HepG2 (cell line): ENCODE measurements around the gene MYO16.

Experiments used
- CBX1 ChIP-seq: IDR thresholded peaks from one replicate; pipeline ENCODE4 v1.6.1; 2016; ENCODE audit warnings: antibody characterized with exemption, low read depth
- EZH2 ChIP-seq: conservative IDR thresholded peaks from 2 replicates; pipeline ENCODE4 v1.6.1; 2012; ENCODE audit warnings: mild to moderate bottlenecking, low read depth, low read length, moderate library complexity
- HIVEP1 ChIP-seq: sonication (generic); formaldehyde crosslinking; IDR thresholded peaks from 2 replicates; pipeline ENCODE4 v1.4.0; 2020; ENCODE audit warnings: mild to moderate bottlenecking, missing genetic modification reagents
- KAT7 ChIP-seq: IDR thresholded peaks from 2 replicates; pipeline ENCODE4 v1.6.1; 2018; ENCODE audit warnings: borderline replicate concordance, missing compliant biosample characterization
- MAZ ChIP-seq, 2 experiments: sonication (generic) in 1 of 2; formaldehyde crosslinking in 1 of 2; IDR thresholded peaks; 2 replicates each; pipeline versions ENCODE4 v1.5.0 to v1.6.1; 2012 to 2020; ENCODE audit warnings: low read depth in 2 of 2, mild to moderate bottlenecking in 2 of 2, borderline replicate concordance in 1 of 2, improper control_type of control experiment in 1 of 2, low read length in 1 of 2, missing genetic modification reagents in 1 of 2, moderate library complexity in 1 of 2
- POGZ ChIP-seq: sonication (generic); formaldehyde crosslinking; IDR thresholded peaks from 2 replicates; pipeline ENCODE4 v1.4.0; 2020; ENCODE audit warnings: mild to moderate bottlenecking, missing genetic modification reagents
- RELA ChIP-seq: sonication (generic); formaldehyde crosslinking; IDR thresholded peaks from 2 replicates; pipeline ENCODE4 v1.4.0; 2020; ENCODE audit warnings: missing genetic modification reagents
- SRF ChIP-seq: IDR thresholded peaks from 2 replicates; pipeline ENCODE4 v1.6.1; 2011; ENCODE audit warnings: mild to moderate bottlenecking, low read depth, low read length, moderate library complexity
- TGIF2 ChIP-seq: IDR thresholded peaks from 2 replicates; pipeline ENCODE4 v1.6.1; 2016; ENCODE audit warnings: control low read depth, missing compliant biosample characterization
- ZSCAN29 ChIP-seq: sonication (generic); formaldehyde crosslinking; conservative IDR thresholded peaks from 2 replicates; pipeline ENCODE4 v1.4.0; 2020; ENCODE audit warnings: mild to moderate bottlenecking, missing genetic modification reagents
- ZZZ3 ChIP-seq: sonication (generic); formaldehyde crosslinking; IDR thresholded peaks from 2 replicates; pipeline ENCODE4 v1.4.0; 2020; ENCODE audit warnings: missing genetic modification reagents, mild to moderate bottlenecking, borderline replicate concordance
- TF ChIP-seq, protein P1 (sequence below): sonication (generic); formaldehyde crosslinking; IDR thresholded peaks from 2 replicates; pipeline ENCODE4 v1.4.0; 2020; ENCODE audit warnings: missing genetic modification reagents
- TF ChIP-seq, protein P2 (sequence below): sonication (generic); formaldehyde crosslinking; IDR thresholded peaks from 2 replicates; pipeline ENCODE4 v1.5.0; 2020; ENCODE audit warnings: mild to moderate bottlenecking, missing genetic modification reagents, moderate library complexity
- TF ChIP-seq, protein P3 (sequence below): sonication (generic); formaldehyde crosslinking; conservative IDR thresholded peaks from 2 replicates; pipeline ENCODE4 v1.8.1; 2023; ENCODE audit warnings: missing genetic modification reagents

DNA sequence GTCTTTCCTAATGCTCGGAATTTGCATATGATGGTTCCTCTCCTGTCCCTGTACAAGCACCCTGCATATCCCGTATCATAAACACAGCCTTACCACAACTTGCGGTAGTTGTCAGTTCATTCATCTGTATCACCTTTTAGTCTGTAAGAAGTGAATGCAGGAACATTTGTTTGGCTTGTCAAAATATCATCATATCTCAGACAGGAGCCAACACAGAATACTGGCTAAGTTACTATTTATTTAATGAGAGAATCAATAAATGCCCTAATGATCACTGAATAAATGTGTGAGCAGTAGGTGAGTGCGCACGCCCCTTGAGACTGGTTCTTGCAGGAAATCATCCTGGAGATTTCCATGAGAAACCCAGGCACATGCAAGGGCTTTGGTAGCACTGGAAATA, 182.8 kb downstream of the MYO16 start:
- TF ChIP-seq ZSCAN29 (no peak), CBX1 (no peak), POGZ (CRISPR knock-in tag) (no peak), HIVEP1 (CRISPR knock-in tag) (no peak), EZH2 (no peak), SRF (no peak), MAZ (IDR thresholded peaks at IDR 0.05; ENCODE audit: borderline replicate concordance, low read depth, low read length) (no peak), MAZ (CRISPR knock-in tag; IDR thresholded peaks at IDR 0.05; ENCODE audit: low read depth) (no peak), KAT7 (no peak), RELA (CRISPR knock-in tag) (no peak), TGIF2 (CRISPR knock-in tag) (no peak), ZZZ3 (CRISPR knock-in tag) (no peak)
- TF ChIP-seq, protein P1, sequence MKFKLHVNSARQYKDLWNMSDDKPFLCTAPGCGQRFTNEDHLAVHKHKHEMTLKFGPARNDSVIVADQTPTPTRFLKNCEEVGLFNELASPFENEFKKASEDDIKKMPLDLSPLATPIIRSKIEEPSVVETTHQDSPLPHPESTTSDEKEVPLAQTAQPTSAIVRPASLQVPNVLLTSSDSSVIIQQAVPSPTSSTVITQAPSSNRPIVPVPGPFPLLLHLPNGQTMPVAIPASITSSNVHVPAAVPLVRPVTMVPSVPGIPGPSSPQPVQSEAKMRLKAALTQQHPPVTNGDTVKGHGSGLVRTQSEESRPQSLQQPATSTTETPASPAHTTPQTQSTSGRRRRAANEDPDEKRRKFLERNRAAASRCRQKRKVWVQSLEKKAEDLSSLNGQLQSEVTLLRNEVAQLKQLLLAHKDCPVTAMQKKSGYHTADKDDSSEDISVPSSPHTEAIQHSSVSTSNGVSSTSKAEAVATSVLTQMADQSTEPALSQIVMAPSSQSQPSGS (CRISPR knock-in tag) = no peak
- TF ChIP-seq, protein P2, sequence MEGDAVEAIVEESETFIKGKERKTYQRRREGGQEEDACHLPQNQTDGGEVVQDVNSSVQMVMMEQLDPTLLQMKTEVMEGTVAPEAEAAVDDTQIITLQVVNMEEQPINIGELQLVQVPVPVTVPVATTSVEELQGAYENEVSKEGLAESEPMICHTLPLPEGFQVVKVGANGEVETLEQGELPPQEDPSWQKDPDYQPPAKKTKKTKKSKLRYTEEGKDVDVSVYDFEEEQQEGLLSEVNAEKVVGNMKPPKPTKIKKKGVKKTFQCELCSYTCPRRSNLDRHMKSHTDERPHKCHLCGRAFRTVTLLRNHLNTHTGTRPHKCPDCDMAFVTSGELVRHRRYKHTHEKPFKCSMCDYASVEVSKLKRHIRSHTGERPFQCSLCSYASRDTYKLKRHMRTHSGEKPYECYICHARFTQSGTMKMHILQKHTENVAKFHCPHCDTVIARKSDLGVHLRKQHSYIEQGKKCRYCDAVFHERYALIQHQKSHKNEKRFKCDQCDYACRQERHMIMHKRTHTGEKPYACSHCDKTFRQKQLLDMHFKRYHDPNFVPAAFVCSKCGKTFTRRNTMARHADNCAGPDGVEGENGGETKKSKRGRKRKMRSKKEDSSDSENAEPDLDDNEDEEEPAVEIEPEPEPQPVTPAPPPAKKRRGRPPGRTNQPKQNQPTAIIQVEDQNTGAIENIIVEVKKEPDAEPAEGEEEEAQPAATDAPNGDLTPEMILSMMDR (CRISPR knock-in tag) = no peak
- TF ChIP-seq, protein P3, sequence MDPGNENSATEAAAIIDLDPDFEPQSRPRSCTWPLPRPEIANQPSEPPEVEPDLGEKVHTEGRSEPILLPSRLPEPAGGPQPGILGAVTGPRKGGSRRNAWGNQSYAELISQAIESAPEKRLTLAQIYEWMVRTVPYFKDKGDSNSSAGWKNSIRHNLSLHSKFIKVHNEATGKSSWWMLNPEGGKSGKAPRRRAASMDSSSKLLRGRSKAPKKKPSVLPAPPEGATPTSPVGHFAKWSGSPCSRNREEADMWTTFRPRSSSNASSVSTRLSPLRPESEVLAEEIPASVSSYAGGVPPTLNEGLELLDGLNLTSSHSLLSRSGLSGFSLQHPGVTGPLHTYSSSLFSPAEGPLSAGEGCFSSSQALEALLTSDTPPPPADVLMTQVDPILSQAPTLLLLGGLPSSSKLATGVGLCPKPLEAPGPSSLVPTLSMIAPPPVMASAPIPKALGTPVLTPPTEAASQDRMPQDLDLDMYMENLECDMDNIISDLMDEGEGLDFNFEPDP = no peak
